IPS-11a (cell line): ENCODE measurements around the gene WASL.
"Not testable (repeated sequence)": the region's sequence is repeated elsewhere in the genome, so short reads cannot be mapped to it uniquely, and the experiment has no call there.

Experiments used
- H3K4me3 ChIP-seq: one replicate; pipeline ENCODE4 v1.5.1; 2013; ENCODE audit warnings: low read depth, low read length, control low read depth

Gene WASL

GRCh38 chr7:123770378-123770777 is 21.6 kb upstream of the WASL start:
- no peak overlapping the region for H3K4me3 ChIP-seq

GRCh38 chr7:123769371-123769770 is 20.6 kb upstream of the WASL start:
- H3K4me3 ChIP-seq = no peak overlapping the region

GRCh38 chr7:123768493-123768892 is 19.7 kb upstream of the WASL start:
- H3K4me3 ChIP-seq = no peak overlapping the region

GRCh38 chr7:123763191-123763661 is 14.4 kb upstream of the WASL start:
- H3K4me3 ChIP-seq = no peak overlapping the region

- H3K4me3 ChIP-seq = no peak overlapping the region
These were observed 12.9 kb upstream of the WASL start for GRCh38 chr7:123761729-123762128.

DNA sequence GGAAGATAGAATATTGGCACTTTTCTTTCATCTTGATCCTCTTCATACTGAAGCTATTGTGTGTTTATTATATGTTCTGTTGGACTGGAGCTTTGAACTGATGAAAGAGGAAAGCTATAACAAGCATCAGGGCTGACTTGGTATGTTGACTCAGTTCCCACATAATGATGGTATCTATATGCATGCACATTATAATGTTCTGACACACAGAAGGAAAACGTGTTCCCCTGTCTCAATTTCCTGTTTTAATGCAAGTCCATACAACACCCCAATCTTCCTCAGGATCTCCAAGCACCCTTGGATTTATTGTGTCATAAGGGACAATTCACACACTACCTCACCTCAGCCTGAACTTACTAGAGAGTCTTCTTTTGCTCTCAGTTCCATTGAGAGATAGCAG is 8.3 kb upstream of the WASL start:
- no peak overlapping the region for H3K4me3 ChIP-seq

DNA sequence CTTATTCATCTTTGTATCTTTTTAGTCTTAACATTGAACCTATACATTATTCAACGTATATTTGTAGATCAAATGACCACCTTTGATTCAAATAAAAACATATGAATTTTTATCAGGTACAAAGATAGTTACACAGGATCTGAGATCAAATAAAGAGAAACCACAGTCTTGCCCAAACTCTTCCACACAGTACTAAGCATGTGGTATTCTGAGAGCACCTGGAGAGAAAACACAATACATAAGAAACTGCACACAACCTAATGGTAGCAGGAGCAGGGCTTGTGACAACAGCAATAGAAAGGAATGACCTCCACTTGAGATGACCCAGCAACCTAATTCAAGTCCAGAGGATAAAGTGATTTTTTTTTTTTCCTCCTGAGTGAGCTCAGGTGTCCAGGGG is 6.5 kb upstream of the WASL start:
- no peak overlapping the region for H3K4me3 ChIP-seq

DNA sequence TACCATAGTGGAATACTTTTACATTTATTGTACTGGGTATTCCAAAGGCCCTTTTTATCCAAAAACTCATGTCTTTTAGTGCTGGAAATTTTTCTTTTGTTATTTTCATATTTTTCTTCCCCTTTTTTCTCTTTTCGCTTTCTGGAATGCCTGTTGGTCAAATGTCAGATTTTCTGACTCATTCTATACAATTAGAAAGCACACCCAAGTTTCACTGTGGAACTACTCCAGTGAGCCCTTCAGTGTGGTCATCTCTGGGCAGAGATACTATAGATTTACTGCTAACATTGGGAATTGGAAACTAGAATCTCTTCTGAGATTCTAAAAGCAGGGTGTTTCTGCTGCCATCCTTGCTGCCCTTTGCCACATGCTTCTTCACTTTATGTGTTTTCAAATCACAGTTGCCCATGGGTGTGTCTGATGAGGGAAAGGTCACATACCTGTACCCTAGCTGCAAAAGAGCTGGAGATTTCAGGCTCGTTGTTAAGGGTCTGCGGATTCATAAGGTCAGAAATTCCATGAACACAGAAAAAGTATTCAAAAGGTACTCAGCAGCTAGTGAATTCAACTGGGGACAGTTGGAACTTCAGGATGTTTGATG is 5.6 kb upstream of the WASL start:
- H3K4me3 ChIP-seq = no peak overlapping the region

DNA sequence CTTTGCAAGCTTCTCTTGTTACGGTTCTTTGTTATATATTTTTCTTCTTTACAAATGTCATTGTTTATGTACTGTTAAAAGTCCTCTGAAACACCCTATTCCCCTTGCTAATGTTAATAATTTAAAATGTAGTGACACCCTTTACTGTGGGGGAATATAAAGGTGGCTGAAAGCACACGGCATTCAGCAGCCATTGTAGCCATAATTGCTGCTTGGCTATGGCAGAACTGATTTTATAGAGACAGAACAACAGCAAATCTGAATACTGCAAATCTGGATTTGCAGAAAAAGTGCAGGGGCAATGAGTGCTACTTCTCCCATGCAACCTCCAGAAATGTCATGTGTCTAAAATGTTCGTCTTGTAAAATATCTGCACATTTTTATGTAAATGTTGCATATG is 3.7 kb upstream of the WASL start:
- no peak overlapping the region for H3K4me3 ChIP-seq

DNA sequence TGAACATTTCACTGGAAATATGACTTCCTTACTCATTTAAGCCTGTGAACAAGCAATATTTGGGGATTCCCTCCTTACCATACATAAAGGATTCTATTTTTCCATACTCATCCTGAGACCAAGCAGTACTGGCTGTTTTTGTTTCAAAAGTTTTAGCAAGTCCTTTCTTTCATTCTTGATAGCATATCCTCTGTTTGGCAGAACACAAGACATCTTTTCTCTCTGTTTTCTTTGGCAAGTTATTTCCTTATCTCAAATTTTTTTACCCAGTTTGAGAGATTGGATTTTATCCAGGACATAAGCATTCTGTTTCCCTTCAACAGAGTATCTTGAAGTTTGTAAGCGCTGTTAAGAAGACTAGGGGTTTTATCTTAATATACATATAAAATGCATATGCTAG is 3.0 kb upstream of the WASL start:
- H3K4me3 ChIP-seq = no peak overlapping the region

- peak overlapping the region; percentile 17 for H3K4me3 ChIP-seq
These were observed 1.8 kb upstream of the WASL start for GRCh38 chr7:123750389-123751230.

DNA sequence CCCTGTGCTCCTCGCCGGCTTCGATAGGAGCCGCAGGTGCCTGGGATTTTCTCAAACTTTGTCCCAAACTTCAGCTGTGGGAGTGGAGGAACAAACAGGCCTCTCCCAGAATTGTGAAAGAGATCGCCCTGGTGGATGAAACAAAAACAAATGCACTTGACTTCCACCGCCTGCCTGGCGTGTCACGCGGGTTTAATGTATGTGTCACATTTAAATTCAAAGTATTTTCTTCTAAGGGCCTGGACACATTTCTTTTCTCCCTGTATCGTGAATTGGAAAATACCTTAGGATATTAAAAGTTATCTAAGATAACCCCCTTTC is 694 bp upstream of the WASL start:
- peak overlapping the region; percentile 91 for H3K4me3 ChIP-seq

GRCh38 chr7:123748171-123748733 is 551 bp downstream of the WASL start:
- peak overlapping the region; percentile 91 for H3K4me3 ChIP-seq

GRCh38 chr7:123747620-123748141 is 1.1 kb downstream of the WASL start:
- H3K4me3 ChIP-seq = peak overlapping the region; percentile 91

DNA sequence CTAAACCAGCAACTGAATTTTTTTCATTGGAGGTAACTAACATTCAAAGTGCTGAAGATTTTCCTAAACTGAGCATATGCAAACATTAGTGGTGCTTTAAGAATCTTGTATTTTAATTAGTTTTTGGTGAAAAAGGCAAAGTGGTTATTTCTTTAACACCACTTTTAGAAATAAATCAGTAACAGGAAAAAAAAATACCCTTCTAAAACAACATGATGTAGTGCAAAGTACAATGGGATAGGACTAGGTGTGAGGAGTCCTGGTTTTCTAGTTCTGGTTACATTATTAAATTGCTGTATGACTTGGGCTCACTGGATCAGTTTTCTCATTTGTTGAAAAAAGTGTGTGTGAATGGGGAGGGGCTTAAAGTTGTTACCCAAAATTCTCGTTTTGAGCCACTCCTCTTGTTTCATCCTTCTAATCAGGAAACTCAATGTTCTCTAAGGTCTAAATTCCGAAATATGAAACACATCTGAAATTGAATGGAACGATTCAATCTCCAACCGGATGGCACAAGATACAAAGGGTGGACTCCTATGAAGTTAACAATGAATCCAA is 1.8 kb downstream of the WASL start:
- peak overlapping the region; percentile 91 for H3K4me3 ChIP-seq

GRCh38 chr7:123746055-123746454 is 2.7 kb downstream of the WASL start:
- H3K4me3 ChIP-seq = no peak overlapping the region

DNA sequence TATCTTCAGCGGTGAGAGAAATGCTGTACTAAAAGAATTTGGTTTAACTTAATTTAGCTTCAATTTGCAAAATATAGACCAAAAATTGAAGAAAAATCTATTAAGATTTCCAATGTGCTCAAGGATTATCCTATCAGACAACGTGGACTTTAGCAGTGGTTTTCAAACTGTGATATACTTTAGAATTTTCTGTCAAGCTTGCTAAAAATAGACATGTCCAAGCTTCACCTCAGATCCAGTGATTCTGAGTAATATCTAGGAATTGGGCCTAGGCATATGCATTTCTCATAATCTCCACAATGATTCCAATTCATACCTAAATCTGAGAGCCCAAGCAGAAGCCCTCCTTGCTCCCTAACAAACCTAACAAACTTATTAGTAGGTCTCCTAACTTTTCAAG is 3.4 kb downstream of the WASL start:
- H3K4me3 ChIP-seq = no peak overlapping the region

- H3K4me3 ChIP-seq = no peak overlapping the region
These were observed 4.4 kb downstream of the WASL start for GRCh38 chr7:123744416-123744815.

DNA sequence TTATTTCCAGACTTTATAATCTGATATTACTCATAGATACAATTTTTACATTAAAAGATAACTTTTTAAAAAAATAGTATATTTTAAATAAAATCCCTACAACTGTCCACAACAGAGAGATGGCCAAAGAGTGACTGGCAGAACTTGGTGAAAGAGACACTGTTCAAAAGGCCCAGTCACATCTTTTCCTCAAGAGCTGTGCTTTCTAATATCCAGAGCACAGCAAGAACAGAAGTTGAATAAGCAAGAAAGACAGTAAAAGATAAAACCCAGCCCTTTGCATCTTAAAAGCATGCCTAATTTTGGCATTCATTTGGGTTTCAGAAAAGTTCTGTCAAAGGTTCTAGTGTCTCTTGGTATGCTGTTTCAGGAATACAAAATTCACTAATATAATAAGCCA is 6.9 kb downstream of the WASL start:
- H3K4me3 ChIP-seq = no peak overlapping the region

- no peak overlapping the region for H3K4me3 ChIP-seq
These were observed 10.0 kb downstream of the WASL start for GRCh38 chr7:123738808-123739207.

DNA sequence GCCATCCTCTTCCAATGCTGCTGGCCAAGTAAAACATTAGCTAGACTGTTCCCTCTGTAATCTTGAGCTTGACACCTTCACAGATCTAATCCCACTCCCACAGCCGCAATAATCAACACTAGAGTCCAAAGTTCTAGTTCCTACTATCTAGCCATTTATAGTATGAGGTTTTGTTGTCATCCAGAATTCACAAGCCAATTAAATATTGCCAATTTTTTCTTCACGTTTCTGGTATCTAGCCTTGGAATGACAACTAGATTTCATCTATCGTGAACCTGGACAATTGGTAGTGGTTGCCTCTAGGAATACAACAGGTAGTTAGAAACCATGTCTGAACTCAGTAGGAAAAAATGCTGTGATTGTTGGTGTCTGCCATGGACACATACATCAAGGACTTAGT is 10.4 kb downstream of the WASL start:
- no peak overlapping the region for H3K4me3 ChIP-seq

DNA sequence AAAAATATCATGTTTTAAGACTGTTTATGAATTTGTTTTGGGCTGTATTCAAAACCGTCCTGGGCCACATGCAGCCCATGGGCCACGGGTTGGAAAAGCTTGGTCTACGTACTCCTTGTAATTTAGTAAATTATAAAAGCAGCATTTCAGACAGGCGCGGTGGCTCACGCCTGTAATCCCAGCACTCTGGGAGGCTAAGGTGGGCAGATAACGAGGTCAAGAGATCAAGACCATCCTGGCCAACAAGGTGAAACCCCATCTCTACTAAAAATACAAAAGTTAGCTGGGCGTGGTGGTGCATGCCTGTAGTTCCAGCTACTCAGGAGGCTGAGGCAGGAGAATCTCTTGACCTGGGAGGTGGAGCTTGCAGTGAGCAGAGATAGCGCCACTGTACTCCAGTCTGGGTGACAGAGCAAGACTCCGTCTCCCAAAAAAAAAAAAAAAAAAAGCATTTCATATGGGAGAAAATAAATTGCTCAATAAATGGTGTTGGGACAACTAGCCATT is 11.6 kb downstream of the WASL start:
- H3K4me3 ChIP-seq = not testable (repeated sequence)
